ENCODE measurements around the gene CALHM5.

DNA sequence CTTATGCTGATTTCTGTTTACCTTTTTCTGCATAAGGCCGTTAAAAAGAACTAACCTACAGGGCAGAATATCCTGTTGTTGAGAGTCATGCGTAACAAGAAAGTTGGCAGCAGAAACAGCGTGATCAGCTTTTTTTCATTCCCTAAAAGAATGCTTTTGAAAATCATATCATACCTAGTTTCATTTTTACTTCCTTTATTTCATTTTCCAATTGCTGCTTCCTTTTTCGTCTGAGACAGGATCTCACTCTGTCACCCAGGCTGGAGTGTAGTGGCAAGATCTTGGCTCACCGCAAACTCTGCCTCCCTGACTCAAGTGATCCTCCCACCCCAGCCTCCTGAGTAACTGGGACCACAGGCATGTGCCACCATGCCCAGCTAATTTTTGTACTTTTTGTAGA is 46.2 kb upstream of the CALHM5 start:
- TF ChIP-seq, protein P1, sequence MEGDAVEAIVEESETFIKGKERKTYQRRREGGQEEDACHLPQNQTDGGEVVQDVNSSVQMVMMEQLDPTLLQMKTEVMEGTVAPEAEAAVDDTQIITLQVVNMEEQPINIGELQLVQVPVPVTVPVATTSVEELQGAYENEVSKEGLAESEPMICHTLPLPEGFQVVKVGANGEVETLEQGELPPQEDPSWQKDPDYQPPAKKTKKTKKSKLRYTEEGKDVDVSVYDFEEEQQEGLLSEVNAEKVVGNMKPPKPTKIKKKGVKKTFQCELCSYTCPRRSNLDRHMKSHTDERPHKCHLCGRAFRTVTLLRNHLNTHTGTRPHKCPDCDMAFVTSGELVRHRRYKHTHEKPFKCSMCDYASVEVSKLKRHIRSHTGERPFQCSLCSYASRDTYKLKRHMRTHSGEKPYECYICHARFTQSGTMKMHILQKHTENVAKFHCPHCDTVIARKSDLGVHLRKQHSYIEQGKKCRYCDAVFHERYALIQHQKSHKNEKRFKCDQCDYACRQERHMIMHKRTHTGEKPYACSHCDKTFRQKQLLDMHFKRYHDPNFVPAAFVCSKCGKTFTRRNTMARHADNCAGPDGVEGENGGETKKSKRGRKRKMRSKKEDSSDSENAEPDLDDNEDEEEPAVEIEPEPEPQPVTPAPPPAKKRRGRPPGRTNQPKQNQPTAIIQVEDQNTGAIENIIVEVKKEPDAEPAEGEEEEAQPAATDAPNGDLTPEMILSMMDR (IDR thresholded peaks at IDR 0.05) = no peak
- no peak for TF ChIP-seq SIN3A (IDR thresholded peaks at IDR 0.05; ENCODE audit: borderline replicate concordance, insufficient read depth, low read depth, low read length)

Measured in Panc1 (cell line).